ENCODE data around the gene E2F3. TPM values are rescaled to one million over a fixed set of nuclear protein-coding genes. Genes with fewer than 3 reads are reported as not detected.

E2F3 gene
- total RNA-seq, 2 donors from 2014 or later, result 38.2 TPM

DNA sequence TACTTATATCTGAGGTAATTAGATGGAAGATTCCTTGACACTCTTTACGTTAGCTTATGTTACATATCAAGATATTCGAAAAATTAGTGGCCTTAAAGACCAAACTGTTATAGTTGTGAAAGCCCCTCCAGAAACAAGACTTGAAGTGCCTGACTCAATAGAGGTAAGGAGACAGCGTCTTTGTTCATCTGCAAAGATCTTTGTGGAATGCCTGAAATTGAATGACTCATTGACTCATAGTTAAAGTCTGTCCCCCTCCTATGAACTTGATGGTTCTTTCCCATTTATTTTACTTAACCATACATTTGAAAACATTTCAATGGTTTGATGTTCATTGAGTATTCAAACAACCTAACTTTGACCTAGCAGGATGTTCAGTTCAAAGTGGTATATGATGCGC, 85.0 kb downstream of the E2F3 start:
- Mint-ChIP-seq H3K4me3 (no peak overlapping the region), H3K36me3 (ENCODE audit: low read depth) (peaks cover 95% of the 10 kb centered on the region), H3K27me3 (ENCODE audit: insufficient read depth) (no peaks in the 10 kb centered on the region), H3K9me3 (no peaks in the 10 kb centered on the region), H3K27ac (no peak overlapping the region), H3K4me1 (peaks cover 11% of the 10 kb centered on the region)
- Histone ChIP-seq H3K27me3 (ENCODE audit: control insufficient read depth, insufficient read depth, low read length, poor library complexity, severe bottlenecking) (no peaks in the 10 kb centered on the region), H3K36me3 (ENCODE audit: control insufficient read depth, insufficient read depth, low read length) (peaks cover 98% of the 10 kb centered on the region), H3K9ac (ENCODE audit: extremely low read depth, low read length, poor library complexity, severe bottlenecking) (no peak overlapping the region), H3K4me1 (ENCODE audit: control insufficient read depth, insufficient read depth, low read length) (no peaks in the 10 kb centered on the region), H3K9me3 (ENCODE audit: control insufficient read depth, low read length) (no peaks in the 10 kb centered on the region), H3K4me3 (ENCODE audit: low read length) (no peak overlapping the region), H3K27ac (ENCODE audit: low read depth, low read length) (no peak overlapping the region)
- 94 to 95% methylated on average over 3 to 4 of the region's 4 CpGs for WGBS, 2 experiments (ENCODE audit: insufficient coverage in 1 of 2, insufficient read length in 1 of 2)
- DNase-seq, result no peak
- TF ChIP-seq, protein P1, sequence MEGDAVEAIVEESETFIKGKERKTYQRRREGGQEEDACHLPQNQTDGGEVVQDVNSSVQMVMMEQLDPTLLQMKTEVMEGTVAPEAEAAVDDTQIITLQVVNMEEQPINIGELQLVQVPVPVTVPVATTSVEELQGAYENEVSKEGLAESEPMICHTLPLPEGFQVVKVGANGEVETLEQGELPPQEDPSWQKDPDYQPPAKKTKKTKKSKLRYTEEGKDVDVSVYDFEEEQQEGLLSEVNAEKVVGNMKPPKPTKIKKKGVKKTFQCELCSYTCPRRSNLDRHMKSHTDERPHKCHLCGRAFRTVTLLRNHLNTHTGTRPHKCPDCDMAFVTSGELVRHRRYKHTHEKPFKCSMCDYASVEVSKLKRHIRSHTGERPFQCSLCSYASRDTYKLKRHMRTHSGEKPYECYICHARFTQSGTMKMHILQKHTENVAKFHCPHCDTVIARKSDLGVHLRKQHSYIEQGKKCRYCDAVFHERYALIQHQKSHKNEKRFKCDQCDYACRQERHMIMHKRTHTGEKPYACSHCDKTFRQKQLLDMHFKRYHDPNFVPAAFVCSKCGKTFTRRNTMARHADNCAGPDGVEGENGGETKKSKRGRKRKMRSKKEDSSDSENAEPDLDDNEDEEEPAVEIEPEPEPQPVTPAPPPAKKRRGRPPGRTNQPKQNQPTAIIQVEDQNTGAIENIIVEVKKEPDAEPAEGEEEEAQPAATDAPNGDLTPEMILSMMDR (conservative IDR thresholded peaks at IDR 0.05), result no peak

DNA sequence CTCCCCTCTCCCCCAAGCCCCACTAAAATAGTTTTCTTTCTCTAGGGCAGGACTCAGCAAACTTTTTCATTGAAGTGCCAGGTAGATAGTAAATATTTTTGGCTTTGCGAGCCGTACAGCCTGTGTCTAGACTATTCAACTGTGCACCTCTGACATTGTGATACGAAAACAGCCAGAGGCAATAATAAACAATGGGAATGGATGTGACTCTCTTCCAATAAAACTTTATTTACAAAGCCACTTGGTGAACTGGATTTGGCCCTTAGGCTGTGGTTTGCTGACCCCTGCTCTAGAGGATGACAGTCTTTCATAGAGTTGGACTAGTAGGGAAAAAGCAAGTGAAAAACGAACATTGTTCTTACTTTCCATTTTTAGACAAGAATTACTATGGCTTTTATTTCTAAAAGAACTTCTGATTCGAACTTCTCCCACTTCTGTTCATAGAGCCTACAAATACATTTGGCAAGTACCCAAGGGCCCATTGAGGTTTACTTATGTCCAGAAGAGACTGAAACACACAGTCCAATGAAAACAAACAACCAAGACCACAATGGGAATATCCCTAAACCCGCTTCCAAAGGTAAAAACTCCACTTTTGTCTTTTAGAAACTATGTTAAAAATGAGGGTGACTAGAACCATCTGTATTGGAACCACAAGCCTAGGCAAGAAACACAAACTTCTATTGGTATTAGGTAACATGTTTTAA, 86.1 kb downstream of the E2F3 start:
- H3K27ac Mint-ChIP-seq, result no peak overlapping the region
- no peak overlapping the region for H3K4me3 Mint-ChIP-seq
- no peaks in the 10 kb centered on the region for H3K4me1 ChIP-seq (ENCODE audit: control insufficient read depth, insufficient read depth, low read length)
- 80 to 99% methylated on average over 1 to 6 of the region's 6 CpGs for WGBS, 2 experiments (ENCODE audit: insufficient coverage in 1 of 2, insufficient read length in 1 of 2)
- no peaks in the 10 kb centered on the region for H3K27me3 Mint-ChIP-seq (ENCODE audit: insufficient read depth)
- peaks cover 95% of the 10 kb centered on the region for H3K36me3 Mint-ChIP-seq (ENCODE audit: low read depth)
- H3K27me3 ChIP-seq (ENCODE audit: control insufficient read depth, insufficient read depth, low read length, poor library complexity, severe bottlenecking), result no peaks in the 10 kb centered on the region
- no peak overlapping the region for H3K9ac ChIP-seq (ENCODE audit: extremely low read depth, low read length, poor library complexity, severe bottlenecking)
- H3K4me1 Mint-ChIP-seq, result peaks cover 11% of the 10 kb centered on the region
- DNase-seq, result no peak
- no peaks in the 10 kb centered on the region for H3K9me3 Mint-ChIP-seq
- peaks cover 98% of the 10 kb centered on the region for H3K36me3 ChIP-seq (ENCODE audit: control insufficient read depth, insufficient read depth, low read length)
- no peak overlapping the region for H3K27ac ChIP-seq (ENCODE audit: low read depth, low read length)
- H3K9me3 ChIP-seq (ENCODE audit: control insufficient read depth, low read length), result no peaks in the 10 kb centered on the region
- TF ChIP-seq, protein P1 (conservative IDR thresholded peaks at IDR 0.05), result no peak
- H3K4me3 ChIP-seq (ENCODE audit: low read length), result no peak overlapping the region

DNA sequence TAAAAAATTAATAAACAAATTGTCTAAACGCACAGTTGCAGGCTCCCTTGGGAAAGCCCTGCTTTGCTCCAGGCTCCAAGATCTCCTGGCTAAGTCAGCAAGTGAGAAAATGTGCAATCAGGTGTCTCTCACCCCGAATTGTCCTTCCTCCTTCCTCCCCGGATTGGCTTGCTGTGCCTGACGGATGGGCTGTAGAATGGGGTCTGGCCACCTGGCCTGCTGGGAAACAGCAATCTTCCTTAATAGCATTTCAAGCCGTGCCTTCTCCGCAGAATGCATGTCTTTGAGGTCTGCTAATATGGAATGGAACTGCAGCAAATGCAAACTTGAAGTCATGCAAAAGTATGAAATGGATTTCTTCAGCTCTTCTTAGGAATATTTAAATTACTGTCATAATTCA, 88.9 kb downstream of the E2F3 start:
- TF ChIP-seq, protein P1 (conservative IDR thresholded peaks at IDR 0.05), result no peak
- no peaks in the 10 kb centered on the region for H3K27me3 ChIP-seq (ENCODE audit: control insufficient read depth, insufficient read depth, low read length, poor library complexity, severe bottlenecking)
- no peak overlapping the region for H3K27ac Mint-ChIP-seq
- H3K4me1 ChIP-seq (ENCODE audit: control insufficient read depth, insufficient read depth, low read length), result no peaks in the 10 kb centered on the region
- H3K27me3 Mint-ChIP-seq (ENCODE audit: insufficient read depth), result no peaks in the 10 kb centered on the region
- peaks cover 72% of the 10 kb centered on the region for H3K36me3 Mint-ChIP-seq (ENCODE audit: low read depth)
- no peaks in the 10 kb centered on the region for H3K9me3 ChIP-seq (ENCODE audit: control insufficient read depth, low read length)
- H3K4me3 ChIP-seq (ENCODE audit: low read length), result no peak overlapping the region
- H3K4me3 Mint-ChIP-seq, result no peak overlapping the region
- H3K9ac ChIP-seq (ENCODE audit: extremely low read depth, low read length, poor library complexity, severe bottlenecking), result no peak overlapping the region
- H3K9me3 Mint-ChIP-seq, result no peaks in the 10 kb centered on the region
- no peak for DNase-seq
- H3K27ac ChIP-seq (ENCODE audit: low read depth, low read length), result no peak overlapping the region
- no peaks in the 10 kb centered on the region for H3K4me1 Mint-ChIP-seq
- H3K36me3 ChIP-seq (ENCODE audit: control insufficient read depth, insufficient read depth, low read length), result peaks cover 76% of the 10 kb centered on the region
- 91 to 93% methylated on average over 4 to 6 of the region's 6 CpGs for WGBS, 2 experiments (ENCODE audit: insufficient coverage in 1 of 2, insufficient read length in 1 of 2)
